GM19099 (cell line): Measurements from ENCODE around the gene PURA.

Experiments used
- POLR2A ChIP-seq: IDR thresholded peaks from 3 replicates; pipeline ENCODE4 v1.6.1; 2011; ENCODE audit warnings: low read depth; ENCODE audit not compliant: insufficient read length; ENCODE audit errors: extremely low read depth

The PURA gene

GRCh38 chr5:140108093-140109017, 5.6 kb upstream of the PURA start:
- no peak for TF ChIP-seq POLR2A

- TF ChIP-seq POLR2A: no peak
These were observed 4.7 kb upstream of the PURA start for GRCh38 chr5:140109018-140109758.

- TF ChIP-seq POLR2A: no peak
These were observed 3.9 kb upstream of the PURA start for GRCh38 chr5:140109759-140110645.

- TF ChIP-seq POLR2A: no peak
These were observed 3.3 kb upstream of the PURA start for GRCh38 chr5:140110646-140110957.

GRCh38 chr5:140111011-140111858, 2.7 kb upstream of the PURA start:
- no peak for TF ChIP-seq POLR2A

GRCh38 chr5:140111859-140112551, 1.9 kb upstream of the PURA start:
- TF ChIP-seq POLR2A: no peak

GRCh38 chr5:140112685-140113179, 1.2 kb upstream of the PURA start:
- no peak for TF ChIP-seq POLR2A

- TF ChIP-seq POLR2A: no peak
These were observed 670 bp upstream of the PURA start for GRCh38 chr5:140113180-140113698.

GRCh38 chr5:140114341-140115185, 654 bp downstream of the PURA start:
- TF ChIP-seq POLR2A: no peak

GRCh38 chr5:140115186-140115500, 1.2 kb downstream of the PURA start:
- TF ChIP-seq POLR2A: no peak

GRCh38 chr5:140116716-140117115, 2.8 kb downstream of the PURA start:
- no peak for TF ChIP-seq POLR2A

- TF ChIP-seq POLR2A: no peak
These were observed 3.6 kb downstream of the PURA start for GRCh38 chr5:140117523-140117922.
